Measurements from ENCODE around the gene BAHD1.

Gene BAHD1

GRCh38 chr15:40499931-40500330 lies 59.2 kb downstream of the BAHD1 start:
- no peak for DNase-seq (ENCODE audit: low spot score)

DNA sequence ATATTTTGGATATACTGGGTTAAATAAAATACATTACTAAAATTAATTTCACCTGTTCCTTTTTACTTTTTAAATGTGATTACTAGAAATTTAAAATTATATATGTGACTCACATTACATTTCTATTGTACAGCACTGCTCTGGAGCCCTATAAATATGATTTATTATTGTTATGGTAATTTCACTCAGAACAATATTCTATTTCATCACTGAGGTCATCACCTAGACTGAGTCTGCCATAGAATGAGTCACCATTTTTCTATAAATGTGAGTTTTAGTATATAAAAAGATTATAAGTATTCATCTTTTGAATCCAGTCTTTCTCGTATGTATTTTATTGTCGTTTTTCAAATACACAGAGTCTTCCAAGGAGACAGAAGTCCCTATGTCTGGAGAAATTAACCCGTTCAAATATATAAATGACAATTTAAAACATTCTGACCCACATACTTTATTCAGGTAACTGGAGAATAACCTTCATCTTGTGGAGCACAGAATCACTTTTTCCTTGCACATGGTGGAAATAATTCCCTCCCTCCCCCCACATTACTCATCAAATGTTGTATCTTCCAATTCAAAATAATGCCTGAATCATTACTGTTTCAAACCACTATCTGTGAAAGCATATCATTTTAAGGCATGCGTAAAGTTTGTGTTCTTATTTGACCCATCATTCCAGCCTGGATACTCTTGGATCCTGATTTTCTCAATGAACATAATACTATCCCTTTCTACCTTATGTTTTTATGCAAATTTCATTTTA lies 60.0 kb downstream of the BAHD1 start:
- no peak for DNase-seq (ENCODE audit: low spot score)

GRCh38 chr15:40501487-40501886 lies 60.7 kb downstream of the BAHD1 start:
- DNase-seq (ENCODE audit: low spot score): no peak

DNA sequence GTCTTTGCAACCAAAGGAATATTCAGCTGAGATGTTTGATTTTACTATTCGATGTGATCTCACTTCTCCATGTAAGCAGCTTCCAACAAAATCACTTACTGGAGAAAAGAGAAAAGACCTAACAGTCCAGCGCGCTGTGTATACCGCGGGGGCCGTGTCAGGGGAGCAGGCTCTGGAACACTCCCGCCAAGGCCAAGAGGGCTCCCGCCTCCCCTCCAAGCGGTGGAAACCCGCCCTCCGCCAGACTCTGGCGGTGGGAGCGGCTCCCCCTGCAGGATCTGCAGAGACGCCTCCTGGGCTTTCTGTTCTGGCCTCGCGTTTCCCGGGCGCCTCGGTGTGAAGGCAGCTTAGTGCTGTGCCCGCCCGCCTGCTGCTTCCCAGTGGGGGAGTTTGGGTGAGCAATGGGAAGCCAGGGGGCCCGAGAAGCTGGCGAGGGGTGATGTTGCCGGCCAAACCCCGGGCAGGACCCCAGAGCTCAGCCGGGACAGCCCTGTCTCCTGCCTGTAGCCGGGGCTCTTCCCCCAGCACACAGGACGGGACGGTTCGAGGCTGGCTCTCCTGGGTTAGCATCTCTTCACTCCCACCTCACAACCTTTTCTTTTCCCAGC lies 66.3 kb downstream of the BAHD1 start:
- DNase-seq (ENCODE audit: low spot score): peak; percentile 61

- no peak for DNase-seq (ENCODE audit: low spot score)
These were observed 67.5 kb downstream of the BAHD1 start for GRCh38 chr15:40508216-40508615.

DNA sequence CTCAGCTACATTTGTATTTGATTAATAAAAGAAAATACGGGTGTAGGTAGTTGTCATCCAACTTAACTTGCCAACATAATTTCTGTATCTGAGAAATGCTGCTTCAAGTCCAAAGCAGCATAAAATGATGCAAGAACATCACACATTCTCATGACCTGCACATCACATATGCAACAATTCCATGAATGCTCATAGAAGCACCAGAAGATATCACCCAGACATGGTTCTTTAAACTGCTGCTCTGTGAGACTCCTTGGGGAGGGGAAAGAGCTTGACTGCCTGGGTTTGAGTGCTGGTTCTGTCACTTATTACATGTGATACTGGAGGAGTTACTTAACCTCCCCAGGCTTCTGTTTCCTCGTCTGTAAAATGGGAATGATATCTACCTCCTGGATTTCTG lies 69.4 kb downstream of the BAHD1 start:
- no peak for DNase-seq (ENCODE audit: low spot score)

DNA sequence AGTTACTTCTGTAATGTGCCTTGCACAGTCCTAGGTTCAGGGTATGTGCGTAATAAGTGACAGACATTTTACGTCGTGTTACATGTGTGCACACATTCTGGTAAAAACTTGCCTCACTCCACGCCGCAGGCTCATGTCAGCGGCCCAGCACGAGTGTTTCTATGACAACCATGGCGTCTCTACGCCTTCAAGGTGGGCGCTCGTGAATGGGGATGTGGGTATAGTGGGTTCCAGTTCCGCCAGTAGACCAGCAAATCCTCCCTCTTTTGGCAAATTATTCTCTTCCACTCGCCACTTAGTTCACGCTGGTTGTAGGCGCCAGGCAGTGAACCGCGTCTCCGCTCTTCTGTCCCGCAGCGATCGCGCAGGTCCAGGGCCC lies 70.3 kb downstream of the BAHD1 start:
- no peak for DNase-seq (ENCODE audit: low spot score)

DNA sequence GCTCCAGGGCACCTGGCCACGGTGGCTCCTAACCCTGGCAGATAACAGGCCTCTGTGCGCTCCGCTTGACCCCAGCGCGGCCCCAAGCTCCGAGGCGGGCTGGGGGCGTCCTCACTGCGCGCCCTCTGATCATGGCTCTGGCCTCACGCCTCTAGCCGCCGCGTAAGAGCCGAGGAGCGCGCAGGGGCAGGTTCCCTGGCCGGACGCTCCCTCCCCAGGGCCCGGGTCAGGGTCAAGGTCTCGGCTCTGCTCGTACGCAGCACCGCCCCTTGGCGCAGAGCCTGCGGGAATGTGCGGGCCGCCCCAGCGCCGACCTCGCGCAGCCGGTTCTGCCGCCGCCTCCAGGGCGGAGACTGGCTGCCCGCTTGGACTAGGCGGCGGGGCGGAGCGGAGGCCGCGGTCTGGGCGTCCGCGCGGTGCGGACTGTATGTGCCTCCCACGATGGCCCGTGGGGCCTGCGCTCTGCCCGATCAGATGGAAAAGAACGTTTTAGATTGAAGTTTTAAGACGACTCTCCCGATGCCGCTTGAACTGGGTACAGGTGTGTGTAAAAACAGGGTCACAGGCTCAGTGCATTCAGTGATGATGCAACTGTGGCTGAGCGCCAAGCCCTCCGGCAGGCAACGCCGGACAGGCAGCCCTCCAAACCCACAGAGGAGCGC lies 70.8 kb downstream of the BAHD1 start:
- no peak for DNase-seq (ENCODE audit: low spot score)

- no peak for DNase-seq (ENCODE audit: low spot score)
These were observed 71.7 kb downstream of the BAHD1 start for GRCh38 chr15:40512440-40512839.

- no peak for DNase-seq (ENCODE audit: low spot score)
These were observed 72.9 kb downstream of the BAHD1 start for GRCh38 chr15:40513609-40514008.

- no peak for DNase-seq (ENCODE audit: low spot score)
These were observed 75.6 kb downstream of the BAHD1 start for GRCh38 chr15:40516322-40516721.
